ENCODE results near the gene C16orf78.

The C16orf78 gene

DNA sequence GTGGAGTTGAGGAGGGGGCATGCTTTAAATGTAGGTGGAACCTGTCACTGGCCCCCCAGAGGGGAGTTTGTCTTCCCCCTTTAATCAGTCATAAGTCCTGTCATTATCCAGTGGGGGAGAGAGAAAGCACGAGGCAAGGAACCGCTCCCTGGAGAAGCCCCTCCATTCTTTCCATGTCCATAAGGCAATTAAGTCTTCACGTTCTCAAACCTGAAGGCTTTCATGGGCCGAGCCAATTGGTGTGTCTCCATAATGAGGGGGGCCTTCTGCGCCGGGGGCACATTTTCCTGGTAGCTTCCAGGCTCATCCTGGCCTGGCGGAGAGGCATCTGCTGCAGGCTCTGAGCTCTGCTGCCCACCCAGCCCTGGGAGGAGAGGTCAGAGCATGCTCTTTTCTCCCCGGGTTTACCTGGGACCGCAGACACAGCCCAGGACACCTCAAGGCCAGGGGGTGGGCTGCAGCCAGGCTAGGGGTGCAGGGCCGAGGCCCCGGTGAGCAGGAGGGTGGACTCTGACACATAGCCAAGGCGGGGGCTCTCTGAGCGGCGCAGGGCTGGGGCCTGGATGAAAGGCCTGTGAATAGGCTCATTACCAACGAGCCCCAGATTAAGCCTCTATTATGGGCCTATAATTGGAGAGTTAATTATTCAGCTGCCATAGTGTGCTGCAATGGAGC is 42.5 kb downstream of the C16orf78 start:
- Mint-ChIP-seq H3K4me3 (no peak overlapping the region), H3K36me3 (ENCODE audit: low read depth) (no peaks in the 10 kb centered on the region), H3K27me3 (no peaks in the 10 kb centered on the region), H3K4me1 (ENCODE audit: low read depth) (no peaks in the 10 kb centered on the region), H3K27ac (no peak overlapping the region), H3K9me3 (no peaks in the 10 kb centered on the region)
- intact Hi-C loops (cut with micrococcal nuclease) = no loop called here

- no peak overlapping the region for H3K27ac Mint-ChIP-seq
Measured at GRCh38 chr16:49417354-49417753, 43.8 kb downstream of the C16orf78 start.

GRCh38 chr16:49419006-49419405 is 45.4 kb downstream of the C16orf78 start:
- no peaks in the 10 kb centered on the region for H3K4me1 Mint-ChIP-seq (ENCODE audit: low read depth)
- intact Hi-C loops (cut with micrococcal nuclease) = no loop called here
- H3K9me3 Mint-ChIP-seq = no peaks in the 10 kb centered on the region
- H3K4me3 Mint-ChIP-seq = no peak overlapping the region
- H3K36me3 Mint-ChIP-seq (ENCODE audit: low read depth) = no peaks in the 10 kb centered on the region
- H3K27ac Mint-ChIP-seq = no peak overlapping the region
- no peaks in the 10 kb centered on the region for H3K27me3 Mint-ChIP-seq

More at GRCh38 chr16:49417354-49417753, 43.8 kb downstream of the C16orf78 start:
- no peaks in the 10 kb centered on the region for H3K27me3 Mint-ChIP-seq
- no peak overlapping the region for H3K4me3 Mint-ChIP-seq
- no peaks in the 10 kb centered on the region for H3K4me1 Mint-ChIP-seq (ENCODE audit: low read depth)
- intact Hi-C loops (cut with micrococcal nuclease) = no loop called here
- no peaks in the 10 kb centered on the region for H3K9me3 Mint-ChIP-seq
- no peaks in the 10 kb centered on the region for H3K36me3 Mint-ChIP-seq (ENCODE audit: low read depth)

GRCh38 chr16:49419862-49420261 is 46.3 kb downstream of the C16orf78 start:
- Mint-ChIP-seq H3K27ac (no peak overlapping the region), H3K4me3 (no peak overlapping the region), H3K36me3 (ENCODE audit: low read depth) (no peaks in the 10 kb centered on the region), H3K27me3 (no peaks in the 10 kb centered on the region), H3K4me1 (ENCODE audit: low read depth) (no peaks in the 10 kb centered on the region), H3K9me3 (no peaks in the 10 kb centered on the region)
- intact Hi-C loops (cut with micrococcal nuclease) = no loop called here

DNA sequence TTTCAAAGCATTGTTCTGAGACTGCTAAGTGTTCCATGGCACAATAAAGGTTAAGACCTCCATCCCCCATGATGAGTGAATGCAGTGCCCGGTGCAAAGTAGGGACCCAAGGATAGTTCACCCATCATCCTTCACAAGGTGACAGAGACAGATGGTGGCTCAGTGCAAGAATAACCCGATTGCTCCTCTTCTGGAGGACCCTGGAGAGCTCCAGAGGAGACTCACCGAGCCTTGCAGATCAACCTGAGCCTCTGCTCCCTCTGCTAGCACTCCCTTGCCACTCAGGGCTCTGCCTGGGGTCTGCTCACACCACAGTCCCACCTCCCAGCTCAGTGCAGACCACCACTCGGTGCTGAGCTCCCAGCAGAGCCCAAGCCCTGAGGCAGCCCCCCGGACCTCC is 49.3 kb downstream of the C16orf78 start:
- Mint-ChIP-seq H3K4me1 (ENCODE audit: low read depth) (no peaks in the 10 kb centered on the region), H3K36me3 (ENCODE audit: low read depth) (no peaks in the 10 kb centered on the region), H3K27me3 (no peaks in the 10 kb centered on the region), H3K27ac (no peak overlapping the region), H3K4me3 (no peak overlapping the region), H3K9me3 (no peaks in the 10 kb centered on the region)
- intact Hi-C loops (cut with micrococcal nuclease) = no loop called here

DNA sequence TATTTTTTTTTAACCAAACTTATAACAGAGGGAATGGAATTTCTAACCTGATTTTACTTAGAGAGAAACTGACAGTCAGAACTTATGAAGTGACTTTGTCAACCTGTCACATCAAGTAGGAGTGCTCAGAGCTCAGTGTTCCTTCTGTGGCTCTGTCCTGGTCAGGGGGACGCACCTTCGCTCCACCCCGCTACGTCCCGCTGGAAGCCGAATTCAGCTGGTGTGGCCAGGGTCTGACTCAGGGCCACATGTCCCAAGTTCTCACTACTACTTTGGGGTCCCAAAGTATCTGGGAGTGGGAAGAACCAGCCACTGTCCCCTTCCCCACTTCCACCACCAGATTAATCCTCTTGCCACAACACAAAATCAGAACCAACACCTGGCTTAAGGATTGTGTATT is 51.4 kb downstream of the C16orf78 start:
- H3K36me3 Mint-ChIP-seq (ENCODE audit: low read depth) = no peaks in the 10 kb centered on the region
- peaks cover 8% of the 10 kb centered on the region for H3K9me3 Mint-ChIP-seq
- no peaks in the 10 kb centered on the region for H3K27me3 Mint-ChIP-seq
- intact Hi-C loops (cut with micrococcal nuclease) = no loop called here
- no peak overlapping the region for H3K27ac Mint-ChIP-seq
- H3K4me1 Mint-ChIP-seq (ENCODE audit: low read depth) = no peaks in the 10 kb centered on the region
- no peak overlapping the region for H3K4me3 Mint-ChIP-seq

DNA sequence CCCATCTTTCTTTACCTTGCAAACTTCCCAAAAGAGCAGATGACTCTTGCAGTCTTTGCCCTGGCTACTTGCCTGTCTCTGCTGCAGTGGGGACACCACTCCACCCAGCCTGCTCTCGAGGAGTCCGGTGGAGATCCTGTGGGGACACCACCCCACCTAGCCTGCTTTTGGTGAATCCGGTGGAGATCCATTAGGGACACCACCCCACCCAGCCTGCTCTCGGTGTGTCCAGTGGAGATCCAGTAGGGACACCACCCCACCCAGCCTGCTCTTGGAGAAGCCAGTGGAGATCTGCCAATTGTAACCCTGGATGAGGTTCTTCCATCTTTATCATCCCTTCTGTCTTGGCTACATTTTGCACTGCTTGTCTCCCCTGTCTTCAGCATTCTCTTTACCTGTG is 54.2 kb downstream of the C16orf78 start:
- Mint-ChIP-seq H3K9me3 (peaks cover 8% of the 10 kb centered on the region), H3K4me3 (no peak overlapping the region)
- intact Hi-C loops (cut with micrococcal nuclease) = no loop called here

DNA sequence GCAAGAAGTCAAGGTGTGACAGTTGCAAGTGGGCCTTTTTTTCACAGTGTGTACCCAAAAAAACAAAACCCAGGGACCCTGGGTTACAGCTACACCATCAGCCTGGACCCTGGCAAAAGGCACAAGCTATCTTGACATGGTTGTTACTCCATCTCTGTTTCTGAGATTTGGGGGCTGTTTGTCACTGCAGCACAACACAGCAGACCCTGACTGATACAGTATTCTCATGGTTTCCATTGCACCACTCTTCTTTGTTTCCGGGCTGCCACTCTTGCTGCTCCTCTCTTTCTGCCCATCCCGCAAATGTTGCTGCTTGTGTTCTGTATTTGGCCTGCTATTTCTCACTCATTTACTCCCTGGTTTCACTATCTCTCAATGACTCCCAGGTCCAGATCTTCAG is 55.2 kb downstream of the C16orf78 start:
- peaks cover 8% of the 10 kb centered on the region for H3K9me3 Mint-ChIP-seq
- no peaks in the 10 kb centered on the region for H3K36me3 Mint-ChIP-seq (ENCODE audit: low read depth)
- intact Hi-C loops (cut with micrococcal nuclease) = no loop called here
- H3K4me1 Mint-ChIP-seq (ENCODE audit: low read depth) = no peaks in the 10 kb centered on the region
- H3K27me3 Mint-ChIP-seq = no peaks in the 10 kb centered on the region
- H3K27ac Mint-ChIP-seq = no peak overlapping the region
- H3K4me3 Mint-ChIP-seq = no peak overlapping the region

More for the DNA sequence above, 54.2 kb downstream of the C16orf78 start:
- Mint-ChIP-seq H3K27ac (no peak overlapping the region), H3K36me3 (ENCODE audit: low read depth) (no peaks in the 10 kb centered on the region), H3K4me1 (ENCODE audit: low read depth) (no peaks in the 10 kb centered on the region), H3K27me3 (no peaks in the 10 kb centered on the region)

GRCh38 chr16:49431040-49431439 is 57.4 kb downstream of the C16orf78 start:
- H3K4me1 Mint-ChIP-seq (ENCODE audit: low read depth) = no peaks in the 10 kb centered on the region
- H3K9me3 Mint-ChIP-seq = peaks cover 8% of the 10 kb centered on the region
- H3K4me3 Mint-ChIP-seq = no peak overlapping the region
- H3K36me3 Mint-ChIP-seq (ENCODE audit: low read depth) = no peaks in the 10 kb centered on the region
- no peak overlapping the region for H3K27ac Mint-ChIP-seq
- H3K27me3 Mint-ChIP-seq = no peaks in the 10 kb centered on the region
- intact Hi-C loops (cut with micrococcal nuclease) = no loop called here

DNA sequence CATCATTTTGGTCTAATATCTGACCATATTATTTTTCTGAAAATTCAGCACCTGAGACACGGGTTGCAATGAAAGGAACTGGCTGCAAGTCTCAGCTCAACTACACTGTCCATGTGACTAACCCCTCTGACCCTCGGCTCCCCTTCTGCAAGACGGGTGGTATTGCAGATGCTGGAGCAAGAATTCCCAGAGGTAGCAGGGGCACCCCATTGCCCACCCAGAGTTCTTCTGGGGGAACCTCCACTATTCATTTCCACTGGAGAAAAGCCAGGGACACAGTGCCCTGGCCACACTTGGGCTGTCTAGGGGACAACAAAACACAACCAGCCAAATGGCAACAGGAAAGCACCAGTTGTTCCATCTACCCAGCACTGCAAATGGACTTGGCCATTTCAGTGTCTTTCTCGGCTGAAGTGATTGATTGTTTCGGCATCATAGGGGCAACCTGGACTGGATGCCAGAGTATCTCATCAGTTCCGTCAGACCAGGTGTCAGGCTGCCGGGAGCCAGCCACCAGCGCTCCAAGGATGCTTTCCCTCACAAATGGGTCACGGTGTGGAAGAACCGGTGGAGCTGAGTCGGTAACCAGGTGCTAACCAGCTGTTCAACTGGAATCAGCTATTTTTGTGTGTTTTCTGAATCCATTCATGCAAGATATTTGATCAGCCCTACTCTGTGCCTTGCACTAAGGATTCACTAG is 58.1 kb downstream of the C16orf78 start:
- H3K4me3 Mint-ChIP-seq = no peak overlapping the region
- intact Hi-C loops (cut with micrococcal nuclease) = no loop called here
- no peaks in the 10 kb centered on the region for H3K36me3 Mint-ChIP-seq (ENCODE audit: low read depth)
- peaks cover 8% of the 10 kb centered on the region for H3K9me3 Mint-ChIP-seq
- H3K27me3 Mint-ChIP-seq = no peaks in the 10 kb centered on the region
- H3K4me1 Mint-ChIP-seq (ENCODE audit: low read depth) = no peaks in the 10 kb centered on the region
- H3K27ac Mint-ChIP-seq = no peak overlapping the region

DNA sequence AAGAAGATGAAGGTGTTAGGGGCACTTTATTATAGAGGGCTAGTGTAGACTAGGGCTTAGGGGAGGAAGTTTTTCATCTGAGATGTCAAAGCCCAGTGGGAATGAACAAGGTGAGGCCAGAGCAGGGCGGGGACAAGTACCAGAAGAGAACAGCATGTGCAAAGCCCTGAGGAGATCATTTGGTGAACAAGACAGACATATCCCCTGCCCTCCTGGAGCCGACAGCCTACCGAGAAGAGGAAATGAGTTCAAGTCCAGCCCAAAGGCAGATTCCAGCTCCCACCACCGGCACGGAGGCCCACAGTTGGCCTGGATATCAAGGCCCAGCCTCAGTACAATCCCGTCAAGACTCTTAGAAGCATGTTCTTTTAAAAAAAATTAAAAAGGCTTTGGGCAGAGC is 61.1 kb downstream of the C16orf78 start:
- Mint-ChIP-seq H3K27me3 (peaks cover 2% of the 10 kb centered on the region), H3K36me3 (ENCODE audit: low read depth) (no peaks in the 10 kb centered on the region), H3K9me3 (no peaks in the 10 kb centered on the region), H3K27ac (no peak overlapping the region), H3K4me1 (ENCODE audit: low read depth) (no peaks in the 10 kb centered on the region), H3K4me3 (no peak overlapping the region)
- intact Hi-C loops (cut with micrococcal nuclease) = no loop called here

GRCh38 chr16:49436181-49436580 is 62.6 kb downstream of the C16orf78 start:
- H3K9me3 Mint-ChIP-seq = no peaks in the 10 kb centered on the region

GRCh38 chr16:49437344-49437743 is 63.7 kb downstream of the C16orf78 start:
- H3K27ac Mint-ChIP-seq = no peak overlapping the region
- H3K27me3 Mint-ChIP-seq = peaks cover 7% of the 10 kb centered on the region
- H3K4me3 Mint-ChIP-seq = no peak overlapping the region
- no peaks in the 10 kb centered on the region for H3K36me3 Mint-ChIP-seq (ENCODE audit: low read depth)
- H3K4me1 Mint-ChIP-seq (ENCODE audit: low read depth) = peaks cover 10% of the 10 kb centered on the region
- intact Hi-C loops (cut with micrococcal nuclease) = no loop called here
- H3K9me3 Mint-ChIP-seq = no peaks in the 10 kb centered on the region

More at GRCh38 chr16:49436181-49436580, 62.6 kb downstream of the C16orf78 start:
- H3K27ac Mint-ChIP-seq = no peak overlapping the region
- no peak overlapping the region for H3K4me3 Mint-ChIP-seq
- H3K27me3 Mint-ChIP-seq = peaks cover 4% of the 10 kb centered on the region
- intact Hi-C loops (cut with micrococcal nuclease) = no loop called here
- no peaks in the 10 kb centered on the region for H3K36me3 Mint-ChIP-seq (ENCODE audit: low read depth)
- H3K4me1 Mint-ChIP-seq (ENCODE audit: low read depth) = peaks cover 4% of the 10 kb centered on the region

DNA sequence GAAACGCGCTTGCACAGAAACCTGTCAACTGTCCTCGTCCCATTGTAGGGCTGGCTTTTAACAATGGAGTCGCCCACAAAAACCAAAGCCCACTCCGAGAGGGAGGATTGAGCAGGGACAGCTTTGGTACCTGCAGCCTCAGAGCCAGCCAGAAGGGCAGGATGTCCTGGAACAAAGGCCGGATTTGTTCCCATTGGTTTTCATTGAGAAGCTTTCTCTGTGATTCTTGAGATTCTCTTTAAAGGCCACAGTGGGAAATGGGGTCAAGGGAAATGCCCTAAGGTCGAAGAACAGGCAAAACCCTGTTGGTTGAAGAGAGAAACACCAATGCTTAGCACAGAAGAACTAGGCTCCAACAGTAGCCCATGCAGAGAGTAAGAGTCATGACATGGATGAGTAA is 65.4 kb downstream of the C16orf78 start:
- Mint-ChIP-seq H3K4me1 (ENCODE audit: low read depth) (peaks cover 10% of the 10 kb centered on the region), H3K27ac (no peak overlapping the region), H3K36me3 (ENCODE audit: low read depth) (no peaks in the 10 kb centered on the region), H3K27me3 (peaks cover 7% of the 10 kb centered on the region), H3K4me3 (no peak overlapping the region), H3K9me3 (no peaks in the 10 kb centered on the region)
- intact Hi-C loops (cut with micrococcal nuclease) = no loop called here

- H3K36me3 Mint-ChIP-seq (ENCODE audit: low read depth) = no peaks in the 10 kb centered on the region
- intact Hi-C loops (cut with micrococcal nuclease) = no loop called here
- no peak overlapping the region for H3K4me3 Mint-ChIP-seq
- H3K27ac Mint-ChIP-seq = no peak overlapping the region
- H3K4me1 Mint-ChIP-seq (ENCODE audit: low read depth) = peaks cover 10% of the 10 kb centered on the region
- H3K27me3 Mint-ChIP-seq = peaks cover 7% of the 10 kb centered on the region
- H3K9me3 Mint-ChIP-seq = no peaks in the 10 kb centered on the region
Measured at GRCh38 chr16:49439676-49440075, 66.1 kb downstream of the C16orf78 start.

Measured in dendritic cell treated with granulocyte-macrophage colony-stimulating factor and Interleukin-4, amounts not matched to agents 40 ng/mL and 50 ng/mL, for 4 days (primary cell).